ENCODE results near the gene PEBP1.

PEBP1 gene

DNA sequence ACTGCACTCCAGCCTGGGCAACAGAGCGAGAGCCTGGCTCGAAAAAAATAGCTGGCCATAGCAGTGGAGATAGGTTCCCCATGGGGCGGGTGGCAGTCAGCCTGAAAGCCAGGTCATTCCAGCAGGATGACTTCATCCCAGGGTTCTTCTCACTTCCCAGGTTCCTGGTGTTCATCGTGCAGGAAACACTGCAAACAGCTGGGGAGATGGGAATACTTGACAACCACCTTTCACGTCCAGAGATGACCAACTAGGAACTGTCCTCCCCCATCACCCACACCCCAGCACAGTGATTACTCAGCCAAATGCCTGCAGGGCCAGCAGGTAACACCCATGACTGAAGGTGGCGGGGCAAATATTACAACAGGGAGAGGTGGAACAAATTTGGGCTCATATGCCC, 33.9 kb upstream of the PEBP1 start:
- peaks cover 16% of the 10 kb centered on the region for H3K27me3 ChIP-seq (ENCODE audit: insufficient read depth, poor library complexity, severe bottlenecking)
- H3K27ac ChIP-seq (replicated peaks) = no peak overlapping the region
- DNase-seq (ENCODE audit: low read depth in 1 of 2, low spot score in 1 of 2) = no peak
- TF ChIP-seq, protein P1, sequence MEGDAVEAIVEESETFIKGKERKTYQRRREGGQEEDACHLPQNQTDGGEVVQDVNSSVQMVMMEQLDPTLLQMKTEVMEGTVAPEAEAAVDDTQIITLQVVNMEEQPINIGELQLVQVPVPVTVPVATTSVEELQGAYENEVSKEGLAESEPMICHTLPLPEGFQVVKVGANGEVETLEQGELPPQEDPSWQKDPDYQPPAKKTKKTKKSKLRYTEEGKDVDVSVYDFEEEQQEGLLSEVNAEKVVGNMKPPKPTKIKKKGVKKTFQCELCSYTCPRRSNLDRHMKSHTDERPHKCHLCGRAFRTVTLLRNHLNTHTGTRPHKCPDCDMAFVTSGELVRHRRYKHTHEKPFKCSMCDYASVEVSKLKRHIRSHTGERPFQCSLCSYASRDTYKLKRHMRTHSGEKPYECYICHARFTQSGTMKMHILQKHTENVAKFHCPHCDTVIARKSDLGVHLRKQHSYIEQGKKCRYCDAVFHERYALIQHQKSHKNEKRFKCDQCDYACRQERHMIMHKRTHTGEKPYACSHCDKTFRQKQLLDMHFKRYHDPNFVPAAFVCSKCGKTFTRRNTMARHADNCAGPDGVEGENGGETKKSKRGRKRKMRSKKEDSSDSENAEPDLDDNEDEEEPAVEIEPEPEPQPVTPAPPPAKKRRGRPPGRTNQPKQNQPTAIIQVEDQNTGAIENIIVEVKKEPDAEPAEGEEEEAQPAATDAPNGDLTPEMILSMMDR (IDR thresholded peaks at IDR 0.05; ENCODE audit: insufficient read depth, low read length) = no peak
- TF ChIP-seq SPI1 (IDR thresholded peaks at IDR 0.05; ENCODE audit: borderline replicate concordance, low read depth) (no peak), GABPA (IDR thresholded peaks at IDR 0.05; ENCODE audit: low read depth) (no peak), POLR2AphosphoS5 (IDR thresholded peaks at IDR 0.05; ENCODE audit: low read depth) (no peak)
- TF ChIP-seq, protein P2, sequence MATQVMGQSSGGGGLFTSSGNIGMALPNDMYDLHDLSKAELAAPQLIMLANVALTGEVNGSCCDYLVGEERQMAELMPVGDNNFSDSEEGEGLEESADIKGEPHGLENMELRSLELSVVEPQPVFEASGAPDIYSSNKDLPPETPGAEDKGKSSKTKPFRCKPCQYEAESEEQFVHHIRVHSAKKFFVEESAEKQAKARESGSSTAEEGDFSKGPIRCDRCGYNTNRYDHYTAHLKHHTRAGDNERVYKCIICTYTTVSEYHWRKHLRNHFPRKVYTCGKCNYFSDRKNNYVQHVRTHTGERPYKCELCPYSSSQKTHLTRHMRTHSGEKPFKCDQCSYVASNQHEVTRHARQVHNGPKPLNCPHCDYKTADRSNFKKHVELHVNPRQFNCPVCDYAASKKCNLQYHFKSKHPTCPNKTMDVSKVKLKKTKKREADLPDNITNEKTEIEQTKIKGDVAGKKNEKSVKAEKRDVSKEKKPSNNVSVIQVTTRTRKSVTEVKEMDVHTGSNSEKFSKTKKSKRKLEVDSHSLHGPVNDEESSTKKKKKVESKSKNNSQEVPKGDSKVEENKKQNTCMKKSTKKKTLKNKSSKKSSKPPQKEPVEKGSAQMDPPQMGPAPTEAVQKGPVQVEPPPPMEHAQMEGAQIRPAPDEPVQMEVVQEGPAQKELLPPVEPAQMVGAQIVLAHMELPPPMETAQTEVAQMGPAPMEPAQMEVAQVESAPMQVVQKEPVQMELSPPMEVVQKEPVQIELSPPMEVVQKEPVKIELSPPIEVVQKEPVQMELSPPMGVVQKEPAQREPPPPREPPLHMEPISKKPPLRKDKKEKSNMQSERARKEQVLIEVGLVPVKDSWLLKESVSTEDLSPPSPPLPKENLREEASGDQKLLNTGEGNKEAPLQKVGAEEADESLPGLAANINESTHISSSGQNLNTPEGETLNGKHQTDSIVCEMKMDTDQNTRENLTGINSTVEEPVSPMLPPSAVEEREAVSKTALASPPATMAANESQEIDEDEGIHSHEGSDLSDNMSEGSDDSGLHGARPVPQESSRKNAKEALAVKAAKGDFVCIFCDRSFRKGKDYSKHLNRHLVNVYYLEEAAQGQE (IDR thresholded peaks at IDR 0.05; ENCODE audit: insufficient replicate concordance, low read depth) = no peak
- no peak overlapping the region for H3K4me3 ChIP-seq (replicated peaks; ENCODE audit: insufficient read depth, low read length)

GRCh38 chr12:118102609-118103008, 33.3 kb upstream of the PEBP1 start:
- TF ChIP-seq, protein P1 (IDR thresholded peaks at IDR 0.05; ENCODE audit: insufficient read depth, low read length) = no peak
- TF ChIP-seq SPI1 (IDR thresholded peaks at IDR 0.05; ENCODE audit: borderline replicate concordance, low read depth) (no peak), POLR2AphosphoS5 (IDR thresholded peaks at IDR 0.05; ENCODE audit: low read depth) (no peak), GABPA (IDR thresholded peaks at IDR 0.05; ENCODE audit: low read depth) (no peak)
- TF ChIP-seq, protein P2 (IDR thresholded peaks at IDR 0.05; ENCODE audit: insufficient replicate concordance, low read depth) = no peak
- peaks cover 16% of the 10 kb centered on the region for H3K27me3 ChIP-seq (ENCODE audit: insufficient read depth, poor library complexity, severe bottlenecking)
- H3K27ac ChIP-seq (replicated peaks) = no peak overlapping the region
- no peak for DNase-seq (ENCODE audit: low read depth in 1 of 2, low spot score in 1 of 2)
- no peak overlapping the region for H3K4me3 ChIP-seq (replicated peaks; ENCODE audit: insufficient read depth, low read length)

GRCh38 chr12:118103201-118103600, 32.7 kb upstream of the PEBP1 start:
- Histone ChIP-seq H3K27ac (replicated peaks) (no peak overlapping the region), H3K4me3 (replicated peaks; ENCODE audit: insufficient read depth, low read length) (peak overlapping the region; percentile 59), H3K27me3 (ENCODE audit: insufficient read depth, poor library complexity, severe bottlenecking) (peaks cover 16% of the 10 kb centered on the region)
- TF ChIP-seq, protein P1 (IDR thresholded peaks at IDR 0.05; ENCODE audit: insufficient read depth, low read length) = no peak
- TF ChIP-seq, protein P2 (IDR thresholded peaks at IDR 0.05; ENCODE audit: insufficient replicate concordance, low read depth) = no peak
- TF ChIP-seq POLR2AphosphoS5 (IDR thresholded peaks at IDR 0.05; ENCODE audit: low read depth) = no peak
- TF ChIP-seq GABPA (IDR thresholded peaks at IDR 0.05; ENCODE audit: low read depth) = no peak
- TF ChIP-seq SPI1 (IDR thresholded peaks at IDR 0.05; ENCODE audit: borderline replicate concordance, low read depth) = no peak
- no peak for DNase-seq (ENCODE audit: low read depth in 1 of 2, low spot score in 1 of 2)

Measured in HL-60 (cell line).